ENCODE measurements around the gene IL18R1.

- no peak for TF ChIP-seq POLR2A (IDR thresholded peaks at IDR 0.05; ENCODE audit: low read length)
- no peak for TF ChIP-seq CTCF (IDR thresholded peaks at IDR 0.05)
- TF ChIP-seq CHD4 (IDR thresholded peaks at IDR 0.05; ENCODE audit: borderline replicate concordance), result no peak
- no peak for TF ChIP-seq EP300 (IDR thresholded peaks at IDR 0.05)
- TF ChIP-seq CEBPB (IDR thresholded peaks at IDR 0.05), result no peak
- no peak for TF ChIP-seq BCL3 (IDR thresholded peaks at IDR 0.05)
- no peak for TF ChIP-seq RCOR1 (IDR thresholded peaks at IDR 0.05; ENCODE audit: low read depth, low read length)
- TF ChIP-seq JUNB (IDR thresholded peaks at IDR 0.05), result no peak
Measured at GRCh38 chr2:102391565-102391964, 36.0 kb downstream of the IL18R1 start.
